22Rv1 (cell line): ENCODE measurements around the gene R3HCC1L.

ENCODE experiments used
- ZFX ChIP-seq: fragments of 450-650 bp; IDR thresholded peaks from 2 replicates; pipeline ENCODE4 v1.6.1; 2017; ENCODE audit warnings: antibody characterized with exemption, borderline replicate concordance
- TF ChIP-seq, protein P1 (sequence below): fragments of 450-650 bp; IDR thresholded peaks from 2 replicates; pipeline ENCODE4 v1.5.1; 2017; ENCODE audit warnings: mild to moderate bottlenecking

DNA sequence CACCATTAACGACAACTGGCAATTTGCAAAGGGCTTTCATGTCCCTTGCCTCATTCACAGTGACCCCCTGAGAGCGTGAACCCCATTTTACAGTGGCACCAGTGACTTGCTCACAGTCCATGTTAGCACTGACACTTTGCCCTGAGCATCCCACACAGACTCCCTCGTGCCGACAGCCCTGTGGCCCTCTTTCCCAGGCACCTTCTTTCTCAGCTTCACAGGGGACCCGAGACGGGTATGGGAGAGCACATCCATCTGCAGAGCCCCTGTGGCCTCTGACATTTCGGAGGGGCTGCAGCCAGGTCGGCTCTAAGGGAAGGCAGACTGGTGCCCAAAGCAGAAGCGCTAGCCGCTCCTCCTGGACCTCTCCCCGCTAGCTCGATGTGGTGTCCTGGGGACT is 122.7 kb downstream of the R3HCC1L start:
- TF ChIP-seq, protein P1, sequence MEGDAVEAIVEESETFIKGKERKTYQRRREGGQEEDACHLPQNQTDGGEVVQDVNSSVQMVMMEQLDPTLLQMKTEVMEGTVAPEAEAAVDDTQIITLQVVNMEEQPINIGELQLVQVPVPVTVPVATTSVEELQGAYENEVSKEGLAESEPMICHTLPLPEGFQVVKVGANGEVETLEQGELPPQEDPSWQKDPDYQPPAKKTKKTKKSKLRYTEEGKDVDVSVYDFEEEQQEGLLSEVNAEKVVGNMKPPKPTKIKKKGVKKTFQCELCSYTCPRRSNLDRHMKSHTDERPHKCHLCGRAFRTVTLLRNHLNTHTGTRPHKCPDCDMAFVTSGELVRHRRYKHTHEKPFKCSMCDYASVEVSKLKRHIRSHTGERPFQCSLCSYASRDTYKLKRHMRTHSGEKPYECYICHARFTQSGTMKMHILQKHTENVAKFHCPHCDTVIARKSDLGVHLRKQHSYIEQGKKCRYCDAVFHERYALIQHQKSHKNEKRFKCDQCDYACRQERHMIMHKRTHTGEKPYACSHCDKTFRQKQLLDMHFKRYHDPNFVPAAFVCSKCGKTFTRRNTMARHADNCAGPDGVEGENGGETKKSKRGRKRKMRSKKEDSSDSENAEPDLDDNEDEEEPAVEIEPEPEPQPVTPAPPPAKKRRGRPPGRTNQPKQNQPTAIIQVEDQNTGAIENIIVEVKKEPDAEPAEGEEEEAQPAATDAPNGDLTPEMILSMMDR: no peak
- TF ChIP-seq ZFX: no peak
